SK-N-SH (cell line): Measurements from ENCODE around the gene EP300. TPM values are rescaled to one million over a fixed set of nuclear protein-coding genes. Genes with fewer than 3 reads are reported as not detected.

ENCODE experiments used
- CTCF ChIA-PET: fragments of 300-600, 350-600 bp; formaldehyde crosslinking; extraction: SDS; loops from one replicate; lab custom pipeline; 2021; lab: Yijun Ruan, JAX
- POLR2A ChIA-PET: fragments of 350-600 bp; sonication (Branson Sonifier 250); formaldehyde crosslinking; extraction: SDS; loops from one replicate; lab custom pipeline; 2020; ENCODE audit warnings: antibody characterized with exemption, inconsistent platforms; lab: Yijun Ruan, JAX
- DNase-seq: peaks from one replicate; pipeline ENCODE4 v3.0.0; 2012
- H2AFZ ChIP-seq: fragments of 200-600 bp; sonication (generic); 2 replicates; pipeline ENCODE4 v1.8.1; 2016; ENCODE audit warnings: antibody characterized with exemption, mild to moderate bottlenecking, low read depth
- H3F3A ChIP-seq: fragments of 200-600 bp; sonication (generic); replicated peaks from 2 replicates; pipeline ENCODE3; 2016; ENCODE audit warnings: antibody characterized with exemption, mild to moderate bottlenecking; ENCODE audit not compliant: insufficient read depth
- H3K27ac ChIP-seq, 2 experiments: fragments of 200-500 bp in 1 of 2; fragments of 200-600 bp in 1 of 2; sonication (Bioruptor generic) in 1 of 2; sonication (generic), shearing (Covaris generic) in 1 of 2; 2 replicates each; pipeline versions ENCODE4 v1.5.1 to v1.6.1; 2014 to 2016; ENCODE audit warnings: low read depth in 2 of 2, inconsistent platforms in 1 of 2, low read length in 1 of 2, mild to moderate bottlenecking in 1 of 2, mixed read lengths in 1 of 2
- H3K27me3 ChIP-seq: fragments of 200-600 bp; sonication (generic), shearing (Covaris generic); 2 replicates; pipeline ENCODE4 v1.6.1; 2016; ENCODE audit warnings: mixed run types; ENCODE audit not compliant: insufficient read depth
- H3K36me3 ChIP-seq, 2 experiments: fragments of 200-500 bp in 1 of 2; fragments of 200-600 bp in 1 of 2; sonication (Bioruptor generic) in 1 of 2; sonication (generic) in 1 of 2; replicated peaks in 1 of 2; 2 replicates each; pipeline versions ENCODE3 to v1.5.1; 2014 to 2016; ENCODE audit warnings: low read length in 1 of 2, mild to moderate bottlenecking in 1 of 2; ENCODE audit not compliant: insufficient read depth in 2 of 2, control insufficient read depth in 1 of 2
- H3K4me1 ChIP-seq, 2 experiments: fragments of 200-500 bp in 1 of 2; fragments of 200-600 bp in 1 of 2; sonication (Bioruptor generic) in 1 of 2; sonication (generic), shearing (Covaris generic) in 1 of 2; 2 replicates each; pipeline versions ENCODE4 v1.5.1 to v1.6.1; 2014 to 2016; ENCODE audit warnings: low read depth in 1 of 2, low read length in 1 of 2, mixed run types in 1 of 2; ENCODE audit not compliant: insufficient read depth in 2 of 2, control insufficient read depth in 1 of 2
- H3K4me2 ChIP-seq: fragments of 200-600 bp; sonication (generic), shearing (Covaris generic); 2 replicates; pipeline ENCODE4 v1.6.1; 2017; ENCODE audit warnings: mixed run types
- H3K4me3 ChIP-seq, 2 experiments: fragments of 200-500 bp in 1 of 2; fragments of 200-600 bp in 1 of 2; sonication (Bioruptor generic) in 1 of 2; sonication (generic), shearing (Covaris generic) in 1 of 2; 2 replicates each; pipeline versions ENCODE4 v1.5.1 to v1.8.1; 2014 to 2016; ENCODE audit warnings: low read depth in 2 of 2, inconsistent platforms in 1 of 2, low read length in 1 of 2, mild to moderate bottlenecking in 1 of 2, mixed read lengths in 1 of 2, moderate library complexity in 1 of 2
- H3K79me2 ChIP-seq: fragments of 200-600 bp; sonication (generic); 2 replicates; pipeline ENCODE4 v1.8.1; 2017; ENCODE audit warnings: mild to moderate bottlenecking; ENCODE audit not compliant: insufficient read depth
- H3K9ac ChIP-seq: fragments of 200-600 bp; sonication (generic); 2 replicates; pipeline ENCODE4 v1.6.1; 2017; ENCODE audit warnings: mixed run types
- H3K9me2 ChIP-seq: fragments of 200-600 bp; sonication (generic); 2 replicates; pipeline ENCODE4 v1.6.1; 2017; ENCODE audit warnings: mixed run types
- H3K9me3 ChIP-seq: fragments of 200-600 bp; sonication (generic); 2 replicates; pipeline ENCODE4 v1.6.1; 2017; ENCODE audit warnings: mixed run types, mild to moderate bottlenecking, moderate library complexity
- H4K20me1 ChIP-seq: fragments of 200-600 bp; sonication (generic); 2 replicates; pipeline ENCODE4 v1.6.1; 2017; ENCODE audit warnings: mild to moderate bottlenecking, mixed run types; ENCODE audit not compliant: insufficient read depth
- CHD2 ChIP-seq: fragments of 150-350 bp; IDR thresholded peaks from 2 replicates; pipeline ENCODE4 v1.6.1; 2018; ENCODE audit warnings: low read length; ENCODE audit not compliant: partially characterized antibody
- CTCF ChIP-seq: fragments of 200-600 bp; sonication (generic); IDR thresholded peaks from 2 replicates; pipeline ENCODE4 v1.6.1; 2017; ENCODE audit warnings: antibody characterized with exemption, mild to moderate bottlenecking, moderate library complexity
- ELF1 ChIP-seq: IDR thresholded peaks from 2 replicates; pipeline ENCODE4 v1.4.0; 2012
- EZH2phosphoT487 ChIP-seq: fragments of 200-600 bp; sonication (generic); IDR thresholded peaks from 2 replicates; pipeline ENCODE4 v1.6.1; 2017; ENCODE audit warnings: low read depth, mixed run types, mild to moderate bottlenecking, antibody characterized with exemption, moderate library complexity, borderline replicate concordance
- FOSL2 ChIP-seq: IDR thresholded peaks from 2 replicates; pipeline ENCODE4 v1.4.0; 2012; ENCODE audit warnings: low read depth, mild to moderate bottlenecking, moderate library complexity, borderline replicate concordance
- FOXM1 ChIP-seq: IDR thresholded peaks from 2 replicates; pipeline ENCODE4 v1.4.0; 2012; ENCODE audit warnings: low read depth, mild to moderate bottlenecking
- GABPA ChIP-seq: IDR thresholded peaks from 2 replicates; pipeline ENCODE4 v1.4.0; 2012; ENCODE audit warnings: low read depth, mild to moderate bottlenecking
- NRF1 ChIP-seq: IDR thresholded peaks from 2 replicates; pipeline ENCODE4 v1.6.1; 2012; ENCODE audit warnings: low read depth, mild to moderate bottlenecking, low read length
- PBX3 ChIP-seq: IDR thresholded peaks from 2 replicates; pipeline ENCODE4; 2012
- POLR2AphosphoS5 ChIP-seq: IDR thresholded peaks from 2 replicates; pipeline ENCODE4 v1.6.1; 2012; ENCODE audit warnings: low read depth, low read length
- RAD21 ChIP-seq: IDR thresholded peaks from 2 replicates; pipeline ENCODE4 v1.6.1; 2012; ENCODE audit warnings: mild to moderate bottlenecking, low read length
- RCOR1 ChIP-seq: fragments of 150-350 bp; IDR thresholded peaks from 2 replicates; pipeline ENCODE4 v1.6.1; 2017; ENCODE audit warnings: antibody characterized with exemption, low read length
- RFX5 ChIP-seq: IDR thresholded peaks from 2 replicates; pipeline ENCODE4 v1.6.1; 2012; ENCODE audit warnings: mild to moderate bottlenecking, improper control_type of control experiment, low read length
- SMC3 ChIP-seq: IDR thresholded peaks from 2 replicates; pipeline ENCODE4 v1.6.1; 2012; ENCODE audit warnings: low read depth, low read length, improper control_type of control experiment
- TAF1 ChIP-seq: IDR thresholded peaks from 2 replicates; pipeline ENCODE4 v1.6.1; 2012; ENCODE audit warnings: low read depth, mild to moderate bottlenecking, low read length, moderate library complexity, borderline replicate concordance
- TCF12 ChIP-seq: IDR thresholded peaks from 2 replicates; pipeline ENCODE4 v1.4.0; 2012
- USF1 ChIP-seq: IDR thresholded peaks from 2 replicates; pipeline ENCODE4 v1.4.0; 2012; ENCODE audit warnings: low read depth, borderline replicate concordance
- USF2 ChIP-seq: fragments of 150-350 bp; IDR thresholded peaks from 2 replicates; pipeline ENCODE4 v1.6.1; 2017; ENCODE audit warnings: antibody characterized with exemption, low read length, low read depth, borderline replicate concordance
- ZBTB33 ChIP-seq: IDR thresholded peaks from 2 replicates; pipeline ENCODE4 v1.4.0; 2012; ENCODE audit warnings: low read depth, borderline replicate concordance
- WGBS: methylation state at CpG from one replicate; pipeline ENCODE4 v1.1.6; 2017; ENCODE audit warnings: low lambda C conversion rate; 5-methylcytosine and 5-hydroxymethylcytosine counted together
- polyA plus RNA-seq, 3 experiments: library from polyadenylated mRNA; depleted of rRNA; stranded (reverse); fragments of >200 nt; gene quantifications; 2 replicates each; pipeline ENCODE4 v1.2.3, GENCODE V29; 2012

The EP300 gene
- polyA plus RNA-seq, 1 of the 3 experiments (the other 2 are of a cell fraction), result 7.1 TPM

GRCh38 chr22:41171996-41172395 lies 79.6 kb downstream of the EP300 start:
- ChIA-PET POLR2A (no interaction called here), CTCF (no interaction called here)
- H3K9me3 ChIP-seq, result no peaks in the 10 kb centered on the region
- H3K36me3 ChIP-seq, result peaks cover 30 to 57% of the 10 kb centered on the region in 2 experiments
- H3K4me2 ChIP-seq, result no peak overlapping the region
- H3F3A ChIP-seq, result no peaks in the 10 kb centered on the region
- no peak overlapping the region for H3K4me3 ChIP-seq
- H3K27ac ChIP-seq, result no peak overlapping the region
- no peaks in the 10 kb centered on the region for H4K20me1 ChIP-seq
- H2AFZ ChIP-seq, result no peak overlapping the region
- TF ChIP-seq EZH2phosphoT487 (no peak), TAF1 (no peak), TCF12 (no peak), NRF1 (no peak), RAD21 (no peak), PBX3 (no peak), CHD2 (no peak), POLR2AphosphoS5 (no peak), USF2 (no peak), ELF1 (no peak), CTCF (no peak), RCOR1 (no peak), FOXM1 (no peak), RFX5 (no peak), GABPA (no peak), SMC3 (no peak), ZBTB33 (no peak), FOSL2 (no peak), USF1 (no peak)
- H3K4me1 ChIP-seq, result peaks cover 0 to 7% of the 10 kb centered on the region in 2 experiments; a peak in 1 of 4 replicates
- no peak for DNase-seq
- no peaks in the 10 kb centered on the region for H3K27me3 ChIP-seq
- no peaks in the 10 kb centered on the region; the same call in 1 of the 2 replicates for H3K79me2 ChIP-seq
- WGBS, result 100% methylated on average over 2 of the region's 3 CpGs
- H3K9me2 ChIP-seq, result no peaks in the 10 kb centered on the region
- H3K9ac ChIP-seq, result no peak overlapping the region
